GM19099 (cell line): Measurements from ENCODE around the gene TH.

ENCODE experiments used
- POLR2A ChIP-seq: IDR thresholded peaks from 3 replicates; pipeline ENCODE4 v1.6.1; 2011; ENCODE audit warnings: low read depth; ENCODE audit not compliant: insufficient read length; ENCODE audit errors: extremely low read depth

Gene TH

GRCh38 chr11:2212411-2213251 lies 41.0 kb upstream of the TH start:
- no peak for TF ChIP-seq POLR2A

- TF ChIP-seq POLR2A, result no peak
These were observed 39.7 kb upstream of the TH start for GRCh38 chr11:2211113-2211971.

GRCh38 chr11:2210366-2211112 lies 38.9 kb upstream of the TH start:
- TF ChIP-seq POLR2A, result no peak

GRCh38 chr11:2209900-2210321 lies 38.3 kb upstream of the TH start:
- no peak for TF ChIP-seq POLR2A

GRCh38 chr11:2209370-2209801 lies 37.8 kb upstream of the TH start:
- no peak for TF ChIP-seq POLR2A

- no peak for TF ChIP-seq POLR2A
These were observed 37.2 kb upstream of the TH start for GRCh38 chr11:2208691-2209369.

GRCh38 chr11:2207773-2208621 lies 36.4 kb upstream of the TH start:
- TF ChIP-seq POLR2A, result no peak

GRCh38 chr11:2207212-2207611 lies 35.6 kb upstream of the TH start:
- TF ChIP-seq POLR2A, result no peak

- no peak for TF ChIP-seq POLR2A
These were observed 34.5 kb upstream of the TH start for GRCh38 chr11:2205981-2206690.

GRCh38 chr11:2205214-2205720 lies 33.7 kb upstream of the TH start:
- no peak for TF ChIP-seq POLR2A

GRCh38 chr11:2204361-2205213 lies 33.0 kb upstream of the TH start:
- TF ChIP-seq POLR2A, result no peak
